DOHH2 (cell line): ENCODE data around the gene ZSCAN25.

Experiments
- H3F3A ChIP-seq: fragments of 200-600 bp; sonication (generic), shearing (Covaris generic); 2 replicates; pipeline ENCODE4 v1.6.0; 2016; ENCODE audit warnings: antibody characterized with exemption, mild to moderate bottlenecking; ENCODE audit not compliant: control insufficient read depth, insufficient read depth
- H3K27ac ChIP-seq: fragments of 200-600 bp; sonication (generic); 2 replicates; pipeline ENCODE4 v1.5.1; 2014; ENCODE audit warnings: low read depth, mild to moderate bottlenecking, low read length, moderate library complexity
- H3K27me3 ChIP-seq: fragments of 200-600 bp; sonication (generic); 2 replicates; pipeline ENCODE4 v1.6.1; 2014; ENCODE audit warnings: mild to moderate bottlenecking, low read length, mixed read lengths; ENCODE audit not compliant: control insufficient read depth
- H3K36me3 ChIP-seq: fragments of 200-600 bp; sonication (generic); 2 replicates; pipeline ENCODE4 v1.6.1; 2014; ENCODE audit warnings: mild to moderate bottlenecking, low read length, moderate library complexity, mixed read lengths; ENCODE audit not compliant: control insufficient read depth
- H3K4me1 ChIP-seq: fragments of 200-600 bp; sonication (generic); 2 replicates; pipeline ENCODE4 v1.6.1; 2014; ENCODE audit warnings: mild to moderate bottlenecking, low read length, mixed read lengths; ENCODE audit not compliant: control insufficient read depth
- H3K4me2 ChIP-seq: fragments of 200-600 bp; sonication (generic); 2 replicates; pipeline ENCODE4 v1.6.0; 2014; ENCODE audit warnings: mild to moderate bottlenecking, low read length, moderate library complexity
- H3K4me3 ChIP-seq: fragments of 200-600 bp; sonication (generic); 2 replicates; pipeline ENCODE4 v1.5.1; 2014; ENCODE audit warnings: mild to moderate bottlenecking, low read length, mixed read lengths
- H3K79me2 ChIP-seq: fragments of 200-600 bp; sonication (generic); 2 replicates; pipeline ENCODE4 v1.6.1; 2014; ENCODE audit warnings: mild to moderate bottlenecking, low read length, mixed read lengths; ENCODE audit not compliant: control insufficient read depth
- H3K9me2 ChIP-seq: fragments of 200-600 bp; sonication (generic); replicated peaks from 2 replicates; pipeline ENCODE4 v1.6.1; 2014; ENCODE audit warnings: mild to moderate bottlenecking, low read length, mixed read lengths; ENCODE audit not compliant: control insufficient read depth
- H3K9me3 ChIP-seq: fragments of 200-600 bp; sonication (generic); 2 replicates; pipeline ENCODE4 v1.6.1; 2014; ENCODE audit warnings: antibody characterized with exemption, low read length, mixed read lengths; ENCODE audit not compliant: control insufficient read depth, insufficient read depth
- H4K20me1 ChIP-seq: fragments of 200-600 bp; sonication (generic); 2 replicates; pipeline ENCODE4 v1.6.0; 2014; ENCODE audit warnings: low read depth, mild to moderate bottlenecking, antibody characterized with exemption, low read length, moderate library complexity; ENCODE audit not compliant: control insufficient read depth, insufficient read depth
- CTCF ChIP-seq: fragments of 200-600 bp; sonication (generic); IDR thresholded peaks from one replicate; pipeline ENCODE4 v1.5.1; 2014; ENCODE audit warnings: antibody characterized with exemption, mild to moderate bottlenecking, low read depth, low read length; ENCODE audit not compliant: poor library complexity, severe bottlenecking
- EZH2phosphoT487 ChIP-seq: fragments of 200-600 bp; sonication (generic); IDR thresholded peaks from 2 replicates; pipeline ENCODE4 v1.6.1; 2017; ENCODE audit warnings: borderline replicate concordance, mild to moderate bottlenecking, antibody characterized with exemption, low read length, moderate library complexity, mixed read lengths

The ZSCAN25 gene

GRCh38 chr7:99597762-99598501 lies 18.8 kb upstream of the ZSCAN25 start, which contains the start of gene TMEM225B:
Gene TMEM225B (plus strand): TSS chr7:99598267. CDS start chr7:99604389, 6,122 bp downstream.
- H3K79me2 ChIP-seq, result no peaks in the 10 kb centered on the region
- no peak within 1 kb of the TSS for H3K4me3 ChIP-seq
- TF ChIP-seq EZH2phosphoT487, result no peak

DNA sequence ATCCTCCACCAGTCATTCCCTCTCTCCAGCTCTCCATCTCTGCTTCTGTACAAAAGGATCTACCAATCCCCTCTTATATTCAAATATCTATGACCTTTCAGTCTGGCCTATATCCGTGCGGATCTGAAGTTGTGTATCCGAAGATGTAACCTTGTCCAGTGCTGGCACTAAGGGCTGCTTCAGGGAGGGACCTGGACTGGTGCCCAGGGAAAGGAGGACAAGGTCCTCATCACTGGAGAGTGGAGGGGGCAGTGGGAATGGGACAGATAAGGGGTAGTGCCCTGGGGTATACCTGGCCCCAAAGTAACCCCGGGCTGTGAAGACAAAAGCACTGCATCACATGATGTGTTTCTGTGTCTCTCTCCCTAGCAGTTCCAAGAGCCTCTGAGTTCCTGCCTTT lies 16.9 kb upstream of the ZSCAN25 start:
- no peak overlapping the region for H3K4me2 ChIP-seq
- TF ChIP-seq EZH2phosphoT487 (no peak), CTCF (no peak)

More at GRCh38 chr7:99597762-99598501, 18.8 kb upstream of the ZSCAN25 start, which contains the start of gene TMEM225B:
- H3K4me1 ChIP-seq, result no peaks in the 10 kb centered on the region
- H3K27me3 ChIP-seq, result no peaks in the 10 kb centered on the region
- H3F3A ChIP-seq, result no peaks in the 10 kb centered on the region
- no peaks in the 10 kb centered on the region for H3K36me3 ChIP-seq
- H3K9me3 ChIP-seq, result no peaks in the 10 kb centered on the region
- no peaks in the 10 kb centered on the region for H3K9me2 ChIP-seq
- no peak within 1 kb of the TSS for H3K4me2 ChIP-seq
- H4K20me1 ChIP-seq, result no peaks in the 10 kb centered on the region
- no peak within 1 kb of the TSS for H3K27ac ChIP-seq

GRCh38 chr7:99601656-99602310 lies 15.0 kb upstream of the ZSCAN25 start:
- Histone ChIP-seq H3K9me3 (no peaks in the 10 kb centered on the region), H3K9me2 (no peaks in the 10 kb centered on the region), H3K27me3 (no peaks in the 10 kb centered on the region), H4K20me1 (no peaks in the 10 kb centered on the region), H3K4me1 (no peaks in the 10 kb centered on the region), H3K4me3 (no peak overlapping the region), H3K27ac (no peak overlapping the region), H3K36me3 (no peaks in the 10 kb centered on the region), H3K4me2 (no peak overlapping the region), H3F3A (no peaks in the 10 kb centered on the region), H3K79me2 (no peaks in the 10 kb centered on the region)
- TF ChIP-seq CTCF, result peak; percentile 40
- TF ChIP-seq EZH2phosphoT487, result no peak

More for the DNA sequence above, 16.9 kb upstream of the ZSCAN25 start:
- H3K9me2 ChIP-seq, result no peaks in the 10 kb centered on the region
- H3K4me3 ChIP-seq, result no peak overlapping the region
- H3K4me1 ChIP-seq, result no peaks in the 10 kb centered on the region
- H3K79me2 ChIP-seq, result no peaks in the 10 kb centered on the region
- H3K36me3 ChIP-seq, result no peaks in the 10 kb centered on the region
- no peak overlapping the region for H3K27ac ChIP-seq
- H4K20me1 ChIP-seq, result no peaks in the 10 kb centered on the region
- H3F3A ChIP-seq, result no peaks in the 10 kb centered on the region
- no peaks in the 10 kb centered on the region for H3K27me3 ChIP-seq
- no peaks in the 10 kb centered on the region for H3K9me3 ChIP-seq

GRCh38 chr7:99605527-99605926 lies 11.2 kb upstream of the ZSCAN25 start:
- Histone ChIP-seq H3K27me3 (no peaks in the 10 kb centered on the region), H3K9me3 (no peaks in the 10 kb centered on the region), H3K36me3 (no peaks in the 10 kb centered on the region), H4K20me1 (no peaks in the 10 kb centered on the region), H3K4me1 (no peaks in the 10 kb centered on the region), H3K4me3 (no peak overlapping the region), H3K27ac (no peak overlapping the region), H3K4me2 (no peak overlapping the region), H3K79me2 (no peaks in the 10 kb centered on the region), H3F3A (no peaks in the 10 kb centered on the region), H3K9me2 (no peaks in the 10 kb centered on the region)
- TF ChIP-seq EZH2phosphoT487, result no peak
- no peak for TF ChIP-seq CTCF
